Breast epithelium (tissue), 4 donors: ENCODE measurements around the gene FAM20B. TPM values are rescaled to one million over a fixed set of nuclear protein-coding genes. Genes with fewer than 3 reads are reported as not detected.

Source experiments
- DNase-seq, 2 donors: peaks; one replicate each; pipeline ENCODE4 v3.0.0-alpha.2; 2019; ENCODE audit warnings: low spot score in 2 of 2
- H3K27ac ChIP-seq, 2 donors: fragments of 200-600 bp; sonication (generic) in 1 of 2; one replicate each; pipeline ENCODE4 v1.5.1; 2016 to 2019; ENCODE audit warnings: mild to moderate bottlenecking in 1 of 2
- H3K27me3 ChIP-seq, 2 donors: fragments of 200-600 bp; sonication (generic) in 1 of 2; one replicate each; pipeline versions ENCODE4 v1.5.1 to v1.6.0; 2017 to 2019; ENCODE audit warnings: control low read depth in 1 of 2, mild to moderate bottlenecking in 1 of 2
- H3K36me3 ChIP-seq: fragments of 200-600 bp; one replicate; pipeline ENCODE4 v1.5.1; 2019
- H3K4me1 ChIP-seq, 2 donors: fragments of 200-600 bp; sonication (generic); one replicate each; pipeline ENCODE4 v1.5.1; 2016 to 2019; ENCODE audit warnings: control low read depth in 1 of 2
- H3K4me3 ChIP-seq, 3 donors: fragments of 200-600 bp; sonication (generic); 1 replicate in 2 of 3; 2 replicates in 1 of 3; pipeline ENCODE4 v1.5.1; 2016 to 2019; ENCODE audit warnings: mild to moderate bottlenecking in 3 of 3, moderate library complexity in 2 of 3
- H3K9me3 ChIP-seq, 2 donors: fragments of 200-600 bp; sonication (generic) in 1 of 2; one replicate each; pipeline ENCODE4 v1.5.1; 2016 to 2019; ENCODE audit warnings: control low read depth in 1 of 2
- POLR2A ChIP-seq: fragments of 450-650 bp; IDR thresholded peaks from one replicate; pipeline ENCODE4 v1.6.1; 2016; ENCODE audit warnings: antibody characterized with exemption, mild to moderate bottlenecking, moderate library complexity
- POLR2AphosphoS5 ChIP-seq, 3 donors: sonication (generic); formaldehyde crosslinking; IDR thresholded peaks; one replicate each; pipeline ENCODE4 v1.6.1; 2017; ENCODE audit warnings: antibody characterized with exemption in 3 of 3
- intact Hi-C: fragments of 100-400 bp; cut with DNase I; formaldehyde crosslinking; loops from one replicate; pipeline ENCODE4 v1.15.1; 2023; ENCODE audit warnings: low total_unique reads
- total RNA-seq, 3 donors: library from RNA; depleted of rRNA; stranded (reverse); fragments of >200 nt; gene quantifications; one replicate each; pipeline ENCODE4 v1.1.0, GENCODE V29; 2016
- TF ChIP-seq, protein P1 (sequence below), 3 donors: fragments of 450-650 bp; IDR thresholded peaks; one replicate each; pipeline ENCODE4 v1.5.1; 2016 to 2017; ENCODE audit warnings: antibody characterized with exemption in 3 of 3, mild to moderate bottlenecking in 3 of 3, moderate library complexity in 3 of 3

FAM20B gene
- total RNA-seq, 3 donors from 2014 or later, result 24.3 to 28.8 (median 28.0) TPM

DNA sequence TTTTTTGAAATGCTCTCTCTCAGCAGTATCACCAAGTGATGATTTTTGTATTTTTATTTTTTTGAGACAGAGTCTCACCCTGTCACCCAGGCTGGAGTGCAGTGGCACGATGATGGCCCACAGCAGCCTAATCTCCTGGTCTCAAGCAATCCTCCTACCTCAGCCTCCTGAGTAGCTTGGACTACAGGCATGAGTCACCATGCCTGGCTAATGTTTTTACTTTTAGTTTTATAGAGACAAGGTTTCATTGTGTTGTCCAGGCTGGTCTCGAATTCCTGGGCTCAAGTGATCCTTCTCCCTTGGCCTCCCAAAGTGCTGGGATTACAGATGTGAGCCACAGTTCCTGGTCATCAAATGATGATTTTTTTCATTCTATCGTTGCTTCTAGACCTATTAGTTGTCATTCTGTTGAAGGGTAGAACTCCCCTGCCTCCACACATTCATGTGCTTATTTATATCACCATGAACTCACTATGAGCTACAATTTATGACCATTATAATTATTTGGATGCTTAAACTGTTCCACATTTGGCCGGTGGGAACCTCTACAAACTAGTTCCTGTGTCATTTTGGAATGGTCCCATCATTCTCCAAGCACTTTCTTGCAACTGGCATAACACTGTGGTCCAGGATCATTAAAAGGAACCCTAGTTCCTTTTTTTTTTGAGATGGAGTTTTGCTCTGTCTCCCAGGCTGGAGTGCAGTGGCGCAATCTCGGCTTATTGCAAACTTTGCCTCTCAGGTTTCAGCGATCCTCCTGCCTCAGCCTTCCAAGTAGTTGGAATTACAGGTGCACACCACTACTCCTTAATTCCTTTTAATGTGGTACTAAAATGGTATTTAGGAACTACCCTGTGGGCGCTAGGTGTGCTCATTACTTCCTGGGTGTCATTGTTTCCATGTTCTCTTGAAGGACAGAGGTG, 35.9 kb downstream of the FAM20B start:
- H3K4me1 ChIP-seq, result no peaks in the 10 kb centered on the region
- no peak for TF ChIP-seq POLR2AphosphoS5 (IDR thresholded peaks at IDR 0.05)
- no peak for TF ChIP-seq POLR2A
- TF ChIP-seq, protein P1, sequence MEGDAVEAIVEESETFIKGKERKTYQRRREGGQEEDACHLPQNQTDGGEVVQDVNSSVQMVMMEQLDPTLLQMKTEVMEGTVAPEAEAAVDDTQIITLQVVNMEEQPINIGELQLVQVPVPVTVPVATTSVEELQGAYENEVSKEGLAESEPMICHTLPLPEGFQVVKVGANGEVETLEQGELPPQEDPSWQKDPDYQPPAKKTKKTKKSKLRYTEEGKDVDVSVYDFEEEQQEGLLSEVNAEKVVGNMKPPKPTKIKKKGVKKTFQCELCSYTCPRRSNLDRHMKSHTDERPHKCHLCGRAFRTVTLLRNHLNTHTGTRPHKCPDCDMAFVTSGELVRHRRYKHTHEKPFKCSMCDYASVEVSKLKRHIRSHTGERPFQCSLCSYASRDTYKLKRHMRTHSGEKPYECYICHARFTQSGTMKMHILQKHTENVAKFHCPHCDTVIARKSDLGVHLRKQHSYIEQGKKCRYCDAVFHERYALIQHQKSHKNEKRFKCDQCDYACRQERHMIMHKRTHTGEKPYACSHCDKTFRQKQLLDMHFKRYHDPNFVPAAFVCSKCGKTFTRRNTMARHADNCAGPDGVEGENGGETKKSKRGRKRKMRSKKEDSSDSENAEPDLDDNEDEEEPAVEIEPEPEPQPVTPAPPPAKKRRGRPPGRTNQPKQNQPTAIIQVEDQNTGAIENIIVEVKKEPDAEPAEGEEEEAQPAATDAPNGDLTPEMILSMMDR (IDR thresholded peaks at IDR 0.05), result no peak
- H3K36me3 ChIP-seq, result no peaks in the 10 kb centered on the region
- H3K27ac ChIP-seq, result no peak overlapping the region
- H3K27me3 ChIP-seq, result no peaks in the 10 kb centered on the region
- H3K9me3 ChIP-seq, result no peaks in the 10 kb centered on the region
- H3K4me3 ChIP-seq, result no peak overlapping the region
- intact Hi-C loops, result no loop called here
- no peak for DNase-seq

DNA sequence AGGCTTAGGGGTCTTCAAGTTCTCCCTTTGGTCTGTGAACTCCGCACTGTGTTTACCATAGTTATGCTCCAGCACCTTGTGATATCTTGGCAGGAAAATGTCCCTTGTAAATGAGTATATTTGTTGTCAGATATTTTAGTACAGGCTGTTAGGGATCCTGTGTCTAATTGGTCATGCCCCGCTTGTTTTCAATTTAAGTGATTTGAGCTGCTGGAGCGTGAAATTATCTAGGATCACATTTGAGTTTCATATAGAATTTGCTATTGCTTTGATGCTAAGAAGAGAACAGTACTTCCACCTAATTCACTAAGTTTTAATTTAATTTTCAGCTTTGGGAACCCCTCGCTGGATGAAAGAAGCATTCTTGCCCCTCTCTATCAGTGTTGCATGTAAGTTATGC, 40.8 kb downstream of the FAM20B start:
- no peak overlapping the region for H3K27ac ChIP-seq
- no peak for DNase-seq
- intact Hi-C loops, result no loop called here

DNA sequence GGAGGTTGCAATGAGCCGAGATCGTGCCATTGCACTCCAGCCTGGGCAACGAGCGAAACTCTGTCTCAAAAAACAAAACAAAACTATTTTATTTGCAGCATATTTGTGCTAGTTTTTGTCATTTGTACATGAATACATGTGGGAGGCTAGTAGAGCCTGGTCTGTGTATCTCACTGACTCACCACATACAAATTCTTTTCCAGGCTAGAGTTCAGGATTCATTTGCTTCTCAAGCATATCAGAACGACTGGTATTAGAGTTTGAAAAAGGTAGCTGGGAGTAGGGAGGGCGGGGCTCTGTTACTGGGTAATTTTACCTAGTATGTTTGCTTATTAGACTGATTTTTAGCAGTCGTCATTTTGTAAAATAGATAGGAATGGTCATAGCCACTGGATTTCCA, 51.7 kb downstream of the FAM20B start:
- H3K27ac ChIP-seq, result no peak overlapping the region

More for the DNA sequence above, 40.8 kb downstream of the FAM20B start:
- Histone ChIP-seq H3K36me3 (no peaks in the 10 kb centered on the region), H3K27me3 (no peaks in the 10 kb centered on the region), H3K9me3 (no peaks in the 10 kb centered on the region), H3K4me1 (no peaks in the 10 kb centered on the region), H3K4me3 (no peak overlapping the region)
- TF ChIP-seq POLR2AphosphoS5 (IDR thresholded peaks at IDR 0.05) (no peak), POLR2A (no peak)
- TF ChIP-seq, protein P1 (IDR thresholded peaks at IDR 0.05), result no peak

DNA sequence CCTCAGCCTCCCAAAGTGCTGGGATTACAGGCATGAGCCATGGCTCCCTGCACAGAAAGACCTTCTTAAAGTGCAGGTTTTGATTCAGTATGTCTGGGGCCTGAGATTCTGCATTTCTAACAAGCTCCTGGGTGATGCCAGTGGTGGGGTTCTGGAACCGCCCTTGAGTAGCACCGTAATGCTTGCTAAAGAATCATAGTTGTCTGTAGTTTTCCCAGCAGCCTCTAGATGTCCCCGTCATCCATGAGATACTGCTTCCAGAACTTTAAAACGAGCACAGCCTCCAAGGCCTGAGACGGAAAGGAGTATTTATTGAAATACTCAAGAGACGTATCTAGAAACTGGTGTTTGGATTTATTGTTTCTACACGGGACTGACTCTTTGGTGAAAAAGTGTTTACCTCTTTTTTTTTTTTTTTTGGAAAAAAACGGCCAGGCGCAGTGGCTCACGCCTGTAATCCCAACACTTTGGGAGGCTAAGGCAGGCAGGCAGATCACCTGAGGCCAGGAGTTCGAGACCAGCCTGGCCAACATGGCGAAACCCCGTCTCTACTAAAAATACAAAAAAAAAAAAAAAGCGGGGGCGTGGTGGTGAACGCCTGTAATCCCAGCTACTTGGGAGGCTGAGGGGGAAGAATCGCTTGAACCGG, 53.5 kb downstream of the FAM20B start:
- Histone ChIP-seq H3K9me3 (no peaks in the 10 kb centered on the region), H3K4me3 (no peak overlapping the region), H3K27ac (no peak overlapping the region), H3K27me3 (no peaks in the 10 kb centered on the region), H3K36me3 (no peaks in the 10 kb centered on the region), H3K4me1 (peaks cover 3 to 5% of the 10 kb centered on the region in 2 donors)
- TF ChIP-seq POLR2AphosphoS5 (IDR thresholded peaks at IDR 0.05) (no peak), POLR2A (no peak)
- TF ChIP-seq, protein P1 (IDR thresholded peaks at IDR 0.05), result peak; percentile 50 to 84 (median 64)
- peak in 1 of 2 donors; percentile 50 for DNase-seq
- intact Hi-C loops, result no loop called here

More for the DNA sequence above, 51.7 kb downstream of the FAM20B start:
- Histone ChIP-seq H3K27me3 (no peaks in the 10 kb centered on the region), H3K36me3 (no peaks in the 10 kb centered on the region), H3K4me3 (no peak overlapping the region), H3K4me1 (peaks cover 0 to 3% of the 10 kb centered on the region in 2 donors), H3K9me3 (no peaks in the 10 kb centered on the region)
- DNase-seq, result no peak
- intact Hi-C loops, result no loop called here
- TF ChIP-seq POLR2A (no peak), POLR2AphosphoS5 (IDR thresholded peaks at IDR 0.05) (no peak)
- TF ChIP-seq, protein P1 (IDR thresholded peaks at IDR 0.05), result no peak
